ENCODE measurements around the gene IFFO2.

The IFFO2 gene

DNA sequence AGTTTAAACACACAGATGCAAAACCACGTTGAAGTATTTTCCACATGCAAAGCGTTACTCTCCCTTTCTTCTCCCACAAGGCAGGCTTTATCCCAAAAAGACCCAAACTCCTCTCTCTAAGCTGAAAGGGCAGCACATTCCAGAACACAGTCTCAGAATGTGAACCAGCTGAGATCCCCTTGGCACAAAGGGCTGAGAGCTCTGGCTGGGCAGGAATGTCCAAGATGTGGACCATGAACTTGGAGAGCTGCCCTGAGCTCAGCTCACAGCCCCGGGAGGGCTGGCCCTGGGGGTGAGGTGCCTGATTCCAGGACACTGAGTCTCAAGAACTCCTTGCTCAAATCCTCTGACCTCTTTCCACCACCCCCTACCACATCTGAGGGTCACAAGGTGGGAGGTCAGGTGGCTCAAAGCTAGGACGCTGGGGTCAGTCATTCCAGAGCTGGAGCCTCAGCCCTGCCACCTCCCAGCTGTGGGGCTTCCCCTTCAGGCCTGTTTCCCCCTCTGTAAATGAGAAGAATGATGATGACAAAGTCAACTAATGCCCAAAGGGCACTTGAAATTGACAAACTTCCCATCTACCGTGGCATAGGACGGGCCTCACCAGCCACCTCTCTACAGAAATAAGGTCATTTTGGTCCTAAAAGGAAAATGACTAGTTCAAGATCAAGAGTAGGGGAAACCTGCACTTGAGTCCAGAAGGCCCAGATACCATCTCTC lies 65.6 kb downstream of the IFFO2 start:
- H3K27ac ChIP-seq = no peak overlapping the region
- no peaks in the 10 kb centered on the region for H3K9me3 ChIP-seq (replicated peaks in 1 of 11)
- H3K4me3 ChIP-seq = no peak overlapping the region
- peak overlapping the region; percentile 10 to 53 (median 36); a peak in 13 of 22 replicates for H3K4me2 ChIP-seq
- peaks cover 0 to 34% (median 11%) of the 10 kb centered on the region in 11 experiments; a peak in 11 of 22 replicates for H3K36me3 ChIP-seq
- no peaks in the 10 kb centered on the region for H3K27me3 ChIP-seq
- no peak for TF ChIP-seq Cebpa-rat (IDR thresholded peaks at IDR 0.05)
- H4K20me1 ChIP-seq = peaks cover 0 to 29% (median 6%) of the 10 kb centered on the region in 11 experiments; a peak in 7 of 22 replicates
- no peak overlapping the region for H3K9ac ChIP-seq
- H3K4me1 ChIP-seq = peaks cover 16 to 35% (median 28%) of the 10 kb centered on the region in 10 experiments

- Histone ChIP-seq H3K36me3 (peaks cover 16 to 59% (median 30%) of the 10 kb centered on the region in 11 experiments; a peak in 21 of 22 replicates), H3K9ac (no peak overlapping the region), H3K9me3 (replicated peaks in 1 of 11) (no peaks in the 10 kb centered on the region), H3K4me1 (peaks cover under 1 to 5% (median 3%) of the 10 kb centered on the region in 10 experiments; a peak in 14 of 20 replicates), H3K27ac (no peak overlapping the region), H3K4me3 (no peak overlapping the region), H3K4me2 (no peak overlapping the region), H3K27me3 (no peaks in the 10 kb centered on the region), H4K20me1 (peaks cover 0 to 42% (median 0%) of the 10 kb centered on the region in 11 experiments; a peak in 7 of 22 replicates)
- no peak for TF ChIP-seq Cebpa-rat (IDR thresholded peaks at IDR 0.05)
These were observed 70.5 kb downstream of the IFFO2 start for GRCh38 chr1:18886003-18886335.

GRCh38 chr1:18885311-18886002 lies 71.0 kb downstream of the IFFO2 start:
- Histone ChIP-seq H3K27ac (no peak overlapping the region), H3K9me3 (replicated peaks in 1 of 11) (no peaks in the 10 kb centered on the region), H3K4me2 (no peak overlapping the region), H3K27me3 (no peaks in the 10 kb centered on the region), H4K20me1 (peaks cover 0 to 38% (median 0%) of the 10 kb centered on the region in 11 experiments; a peak in 7 of 22 replicates), H3K36me3 (peaks cover 16 to 62% (median 32%) of the 10 kb centered on the region in 11 experiments; a peak in 21 of 22 replicates), H3K4me3 (no peak overlapping the region), H3K4me1 (no peaks in the 10 kb centered on the region; a peak in 1 of 20 replicates), H3K9ac (no peak overlapping the region)
- no peak for TF ChIP-seq Cebpa-rat (IDR thresholded peaks at IDR 0.05)

DNA sequence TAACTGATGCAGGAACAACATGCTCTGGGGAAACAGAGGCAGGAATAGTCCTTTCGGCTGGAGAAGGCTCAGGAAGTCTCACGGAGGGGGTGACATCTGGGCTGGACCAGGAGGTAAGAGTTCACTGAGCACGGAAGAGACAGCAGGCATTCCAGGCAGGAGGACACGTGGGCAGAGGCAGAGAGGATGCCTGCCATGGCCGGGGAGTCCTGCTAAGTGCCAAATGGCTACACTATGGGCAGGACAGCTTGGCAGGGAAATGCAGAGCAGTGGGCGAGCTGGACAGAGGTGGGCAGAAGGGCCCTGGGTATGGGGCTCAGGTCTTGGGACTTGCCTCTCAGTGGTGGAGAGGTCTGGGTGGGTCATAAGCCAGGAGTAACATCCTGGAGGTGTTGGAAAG lies 71.7 kb downstream of the IFFO2 start:
- TF ChIP-seq Cebpa-rat (IDR thresholded peaks at IDR 0.05) = no peak
- Histone ChIP-seq H3K4me3 (no peak overlapping the region), H3K4me1 (no peaks in the 10 kb centered on the region), H3K4me2 (no peak overlapping the region), H3K27ac (no peak overlapping the region), H3K9ac (no peak overlapping the region), H3K36me3 (peaks cover 16 to 62% (median 32%) of the 10 kb centered on the region in 11 experiments; a peak in 21 of 22 replicates), H4K20me1 (peaks cover 0 to 38% (median 0%) of the 10 kb centered on the region in 11 experiments; a peak in 6 of 22 replicates), H3K9me3 (replicated peaks in 1 of 11) (no peaks in the 10 kb centered on the region), H3K27me3 (no peaks in the 10 kb centered on the region)

- peaks cover 0 to 35% (median 0%) of the 10 kb centered on the region in 11 experiments; a peak in 5 of 22 replicates for H4K20me1 ChIP-seq
- no peak overlapping the region for H3K27ac ChIP-seq
- H3K27me3 ChIP-seq = no peaks in the 10 kb centered on the region
- H3K9ac ChIP-seq = no peak overlapping the region
- H3K4me2 ChIP-seq = no peak overlapping the region
- H3K36me3 ChIP-seq = peaks cover 16 to 62% (median 32%) of the 10 kb centered on the region in 11 experiments; a peak in 21 of 22 replicates
- no peak overlapping the region for H3K4me3 ChIP-seq
- no peaks in the 10 kb centered on the region for H3K4me1 ChIP-seq
- no peaks in the 10 kb centered on the region for H3K9me3 ChIP-seq (replicated peaks in 1 of 11)
- no peak for TF ChIP-seq Cebpa-rat (IDR thresholded peaks at IDR 0.05)
These were observed 72.1 kb downstream of the IFFO2 start for GRCh38 chr1:18884419-18884717.

DNA sequence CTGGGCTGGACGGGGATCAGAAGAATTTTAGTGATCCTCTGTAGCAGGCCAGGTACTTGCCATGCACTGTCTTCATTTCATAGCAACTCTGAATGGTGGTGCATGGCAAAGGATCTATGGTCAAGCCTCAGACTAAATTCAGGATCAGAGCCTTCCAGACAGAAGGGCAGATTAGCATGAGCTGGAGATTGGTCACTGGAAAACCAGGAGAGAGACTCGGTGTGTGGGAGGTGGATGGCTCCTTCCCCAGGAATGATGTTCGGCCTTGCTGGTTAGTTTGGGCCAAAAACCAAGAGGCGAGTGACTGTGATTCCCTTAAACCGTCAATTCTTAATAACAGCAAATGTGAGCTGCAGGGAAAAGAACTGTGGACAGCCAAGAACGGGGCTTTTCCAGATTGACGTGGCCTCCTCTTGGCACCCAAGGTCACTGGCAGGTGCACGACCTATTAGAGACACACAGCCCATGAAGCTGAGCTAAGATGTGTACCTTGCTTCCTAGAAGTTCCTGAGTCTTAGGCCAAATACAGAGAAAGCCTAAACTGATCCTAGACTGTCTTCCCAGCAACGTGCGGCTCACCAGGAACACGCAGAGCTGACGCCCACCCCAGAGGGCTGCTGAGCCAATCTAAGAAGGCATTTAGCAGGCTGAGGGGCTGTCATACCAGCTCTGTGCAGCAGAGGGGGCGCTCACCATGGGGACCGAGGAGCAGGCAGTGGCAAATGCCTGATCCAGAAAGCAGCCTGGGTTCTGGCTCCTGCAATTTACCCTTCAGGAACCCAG lies 72.6 kb downstream of the IFFO2 start:
- Histone ChIP-seq H3K4me1 (no peaks in the 10 kb centered on the region), H3K4me3 (no peak overlapping the region), H4K20me1 (peaks cover 0 to 30% (median 0%) of the 10 kb centered on the region in 11 experiments; a peak in 5 of 22 replicates), H3K27me3 (no peaks in the 10 kb centered on the region), H3K27ac (no peak overlapping the region), H3K36me3 (peaks cover 16 to 62% (median 31%) of the 10 kb centered on the region in 11 experiments; a peak in 21 of 22 replicates), H3K9ac (no peak overlapping the region), H3K4me2 (no peak overlapping the region), H3K9me3 (replicated peaks in 1 of 11) (no peaks in the 10 kb centered on the region)
- no peak for TF ChIP-seq Cebpa-rat (IDR thresholded peaks at IDR 0.05)

DNA sequence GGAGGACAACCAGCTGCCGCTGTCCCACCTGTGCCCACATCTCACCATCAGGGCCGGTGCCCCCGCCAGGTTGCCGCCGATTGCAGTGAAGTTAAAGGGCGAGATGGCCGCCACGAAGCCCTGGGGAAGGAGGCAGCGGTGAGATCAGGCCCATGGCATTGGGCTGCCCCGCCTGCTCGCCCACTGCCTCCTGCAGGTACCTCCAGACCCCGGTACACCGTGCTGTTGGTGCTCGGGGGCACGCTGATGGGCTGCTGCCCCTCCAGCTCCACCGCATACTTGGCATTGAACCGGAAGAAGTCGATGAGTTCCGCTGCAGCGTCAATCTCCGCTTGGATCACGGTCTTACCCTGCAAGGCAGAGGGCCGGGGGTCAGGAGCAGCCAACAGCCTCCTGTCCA lies 73.4 kb downstream of the IFFO2 start:
- H3K36me3 ChIP-seq = peaks cover 16 to 55% (median 24%) of the 10 kb centered on the region in 11 experiments; a peak in 21 of 22 replicates
- no peak for TF ChIP-seq Cebpa-rat (IDR thresholded peaks at IDR 0.05)
- H3K27me3 ChIP-seq = no peaks in the 10 kb centered on the region
- no peak overlapping the region for H3K4me3 ChIP-seq
- no peak overlapping the region for H3K9ac ChIP-seq
- H4K20me1 ChIP-seq = peaks cover 0 to 35% (median 0%) of the 10 kb centered on the region in 11 experiments; a peak in 4 of 22 replicates
- H3K27ac ChIP-seq = no peak overlapping the region
- H3K4me2 ChIP-seq = no peak overlapping the region
- no peaks in the 10 kb centered on the region for H3K9me3 ChIP-seq (replicated peaks in 1 of 11)
- H3K4me1 ChIP-seq = no peaks in the 10 kb centered on the region

DNA sequence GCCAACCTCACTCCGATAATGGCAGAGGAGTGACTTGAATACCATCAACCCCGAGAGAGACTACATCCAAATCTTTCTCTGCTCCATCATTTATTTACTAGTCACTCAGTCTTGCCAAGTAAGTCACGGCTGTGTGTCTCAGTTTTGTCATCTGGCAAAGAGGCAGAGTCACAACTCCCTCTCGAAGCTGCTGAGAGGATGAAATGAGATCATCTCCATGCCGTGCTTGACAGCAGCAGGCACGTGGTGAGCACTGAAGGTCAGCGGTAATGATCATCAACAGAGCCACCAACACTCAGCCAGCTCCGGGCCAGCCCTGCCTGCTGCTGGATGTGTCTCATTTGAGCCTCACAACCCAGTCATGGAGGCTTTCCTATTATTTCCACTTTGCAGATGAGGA lies 74.0 kb downstream of the IFFO2 start:
- Histone ChIP-seq H3K4me1 (no peaks in the 10 kb centered on the region), H3K36me3 (peaks cover 16 to 52% (median 24%) of the 10 kb centered on the region in 11 experiments; a peak in 21 of 22 replicates), H3K4me2 (no peak overlapping the region), H4K20me1 (peaks cover 0 to 41% (median 0%) of the 10 kb centered on the region in 11 experiments; a peak in 4 of 22 replicates), H3K9ac (no peak overlapping the region), H3K9me3 (replicated peaks in 1 of 11) (no peaks in the 10 kb centered on the region), H3K27me3 (no peaks in the 10 kb centered on the region), H3K27ac (no peak overlapping the region), H3K4me3 (no peak overlapping the region)
- no peak for TF ChIP-seq Cebpa-rat (IDR thresholded peaks at IDR 0.05)
